Liver (tissue), 9 donors: ENCODE results near the gene ADNP. TPM values are rescaled to one million over a fixed set of nuclear protein-coding genes. Genes with fewer than 3 reads are reported as not detected.

Experiments used
- DNase-seq: peaks from one replicate; pipeline ENCODE4 v3.0.0-alpha.2; 2017; ENCODE audit warnings: low spot score
- H3K27ac ChIP-seq, 2 donors: one replicate each; pipeline ENCODE4 v1.7.0; 2013; ENCODE audit warnings: inconsistent platforms in 2 of 2, low read length in 2 of 2, control low read depth in 1 of 2, low read depth in 1 of 2, mild to moderate bottlenecking in 1 of 2
- H3K27me3 ChIP-seq, 4 donors: one replicate each; pipeline versions ENCODE4 v1.6.1 to v1.7.0; 2013; ENCODE audit warnings: low read length in 3 of 4, inconsistent platforms in 1 of 4, mild to moderate bottlenecking in 1 of 4, moderate library complexity in 1 of 4; ENCODE audit not compliant: control insufficient read depth in 4 of 4, insufficient read depth in 4 of 4
- H3K36me3 ChIP-seq, 4 donors: one replicate each; pipeline versions ENCODE4 v1.6.1 to v1.7.0; 2013; ENCODE audit warnings: low read length in 3 of 4, mild to moderate bottlenecking in 3 of 4, low read depth in 1 of 4, moderate library complexity in 1 of 4; ENCODE audit not compliant: control insufficient read depth in 4 of 4, insufficient read depth in 3 of 4
- H3K4me1 ChIP-seq, 4 donors: one replicate each; pipeline versions ENCODE4 v1.6.1 to v1.7.0; 2013; ENCODE audit warnings: low read length in 3 of 4, mild to moderate bottlenecking in 3 of 4, moderate library complexity in 1 of 4; ENCODE audit not compliant: control insufficient read depth in 4 of 4, insufficient read depth in 4 of 4
- H3K4me3 ChIP-seq, 3 donors: one replicate each; pipeline versions ENCODE4 v1.6.1 to v1.7.0; 2013; ENCODE audit warnings: low read length in 3 of 3, control low read depth in 1 of 3, low read depth in 1 of 3, mild to moderate bottlenecking in 1 of 3
- H3K9ac ChIP-seq, 2 donors: one replicate each; pipeline ENCODE4 v1.7.0; 2013; ENCODE audit warnings: low read length in 2 of 2, mild to moderate bottlenecking in 2 of 2, moderate library complexity in 2 of 2, control low read depth in 1 of 2, low read depth in 1 of 2
- H3K9me3 ChIP-seq, 4 donors: one replicate each; pipeline versions ENCODE4 v1.6.1 to v1.7.0; 2013; ENCODE audit warnings: low read length in 3 of 4; ENCODE audit not compliant: control insufficient read depth in 4 of 4
- EGR1 ChIP-seq, 2 donors: IDR thresholded peaks; 2 replicates each; pipeline ENCODE4 v1.6.1; 2016 to 2018; ENCODE audit warnings: antibody characterized with exemption in 2 of 2, low read depth in 2 of 2
- FOXA1 ChIP-seq: IDR thresholded peaks from 2 replicates; pipeline ENCODE4 v1.6.1; 2016; ENCODE audit warnings: antibody characterized with exemption
- FOXA2 ChIP-seq: IDR thresholded peaks from 2 replicates; pipeline ENCODE4 v1.6.1; 2016; ENCODE audit warnings: antibody characterized with exemption
- HNF4A ChIP-seq, 2 donors: conservative IDR thresholded peaks; 2 replicates each; pipeline ENCODE4 v1.6.1; 2016; ENCODE audit warnings: antibody characterized with exemption in 2 of 2, mild to moderate bottlenecking in 2 of 2
- HNF4G ChIP-seq: IDR thresholded peaks from 2 replicates; pipeline ENCODE4 v1.6.1; 2016; ENCODE audit warnings: antibody characterized with exemption
- JUND ChIP-seq, 2 donors: IDR thresholded peaks; 2 replicates each; pipeline ENCODE4 v1.6.1; 2016; ENCODE audit warnings: antibody characterized with exemption in 2 of 2
- NR2F2 ChIP-seq: IDR thresholded peaks from 2 replicates; pipeline ENCODE4 v1.6.1; 2016; ENCODE audit warnings: antibody characterized with exemption
- SP1 ChIP-seq: IDR thresholded peaks from 2 replicates; pipeline ENCODE4 v1.6.1; 2018; ENCODE audit warnings: antibody characterized with exemption, mild to moderate bottlenecking
- TAF1 ChIP-seq: conservative IDR thresholded peaks from 2 replicates; pipeline ENCODE4 v1.6.1; 2016; ENCODE audit warnings: antibody characterized with exemption, mild to moderate bottlenecking
- WGBS: extraction: QIAGEN DNeasy Blood & Tissue Kit; methylation state at CpG from one replicate; pipeline ENCODE4 v1.1.7; 2013; 5-methylcytosine and 5-hydroxymethylcytosine counted together
- polyA plus RNA-seq, 2 donors: library from polyadenylated mRNA; stranded (reverse) in 1 of 2; unstranded in 1 of 2; fragments of 200-250 nt in 1 of 2; fragments of >200 nt in 1 of 2; fragmentation: Nextera tagmentation in 1 of 2; extraction: Ambion mirVana in 1 of 2; gene quantifications; one replicate each; pipeline versions ENCODE4 v1.2.1 to v1.2.3, GENCODE V29; 2013 to 2015
- total RNA-seq, 2 donors: library from RNA; depleted of rRNA; stranded (reverse); fragments of >200 nt; gene quantifications; one replicate each; pipeline ENCODE4 v1.2.3, GENCODE V29; 2014
- TF ChIP-seq, protein P1 (sequence below): IDR thresholded peaks from 2 replicates; pipeline ENCODE4 v1.6.1; 2016; ENCODE audit warnings: antibody characterized with exemption
- TF ChIP-seq, protein P2 (sequence below): fragments of 150-350 bp; IDR thresholded peaks from 2 replicates; pipeline ENCODE4 v1.5.1; 2017; ENCODE audit warnings: improper control_type of control experiment, low read depth, low read length; ENCODE audit not compliant: missing input control
- TF ChIP-seq, protein P3 (sequence below): IDR thresholded peaks from 2 replicates; pipeline ENCODE4 v1.6.1; 2016; ENCODE audit warnings: antibody characterized with exemption
- TF ChIP-seq, protein P4 (sequence below): IDR thresholded peaks from 2 replicates; pipeline ENCODE4 v1.6.1; 2016; ENCODE audit warnings: antibody characterized with exemption, mild to moderate bottlenecking
- donor health status: healthy.
- donor health status: healthy.
- donor health status: healthy.
- donor health status: healthy.
- donor health status: healthy.

ADNP gene
- total and polyA plus RNA-seq, 4 donors, result 9.3 to 25.4 (median 20.1) TPM

DNA sequence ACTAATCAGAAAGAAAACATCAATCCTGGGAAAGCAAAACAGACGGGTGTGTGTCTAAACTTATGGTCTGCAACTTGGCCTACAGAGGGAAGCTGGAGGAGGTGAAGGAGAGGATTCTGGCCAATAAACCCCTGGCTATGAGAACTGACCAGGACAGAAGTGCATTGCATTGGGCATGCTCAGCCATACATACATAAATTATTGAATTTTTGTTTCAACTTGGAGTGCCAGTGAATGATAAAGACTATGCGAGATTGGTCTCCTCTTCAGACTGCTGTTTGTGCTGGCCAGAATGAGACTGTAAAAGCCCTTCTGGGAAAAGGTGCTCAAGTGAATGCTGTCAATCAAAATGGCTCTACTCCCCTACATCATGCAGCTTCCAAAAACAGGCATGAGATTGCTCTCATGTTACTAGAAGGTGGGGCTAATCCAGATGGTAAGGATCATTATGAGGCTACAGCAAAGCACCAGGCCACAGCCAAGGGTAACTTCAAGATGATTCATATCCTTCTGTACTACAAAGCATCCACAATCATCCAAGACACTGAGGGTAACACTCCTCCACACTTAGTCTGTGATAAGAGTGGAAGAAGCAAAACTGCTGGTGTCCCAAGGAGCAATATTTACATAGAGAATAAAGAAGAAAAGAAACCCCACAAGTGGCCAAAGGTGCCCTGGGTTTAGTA is 17.4 kb downstream of the ADNP start:
- H3K36me3 ChIP-seq, result no peaks in the 10 kb centered on the region
- DNase-seq, result no peak
- no peaks in the 10 kb centered on the region for H3K9me3 ChIP-seq
- H3K9ac ChIP-seq, result no peak overlapping the region
- 77% methylated on average over 2 of the region's 2 CpGs for WGBS
- H3K27ac ChIP-seq, result no peak overlapping the region
- no peaks in the 10 kb centered on the region for H3K27me3 ChIP-seq
- TF ChIP-seq JUND (IDR thresholded peaks at IDR 0.05), result no peak
- TF ChIP-seq, protein P1, sequence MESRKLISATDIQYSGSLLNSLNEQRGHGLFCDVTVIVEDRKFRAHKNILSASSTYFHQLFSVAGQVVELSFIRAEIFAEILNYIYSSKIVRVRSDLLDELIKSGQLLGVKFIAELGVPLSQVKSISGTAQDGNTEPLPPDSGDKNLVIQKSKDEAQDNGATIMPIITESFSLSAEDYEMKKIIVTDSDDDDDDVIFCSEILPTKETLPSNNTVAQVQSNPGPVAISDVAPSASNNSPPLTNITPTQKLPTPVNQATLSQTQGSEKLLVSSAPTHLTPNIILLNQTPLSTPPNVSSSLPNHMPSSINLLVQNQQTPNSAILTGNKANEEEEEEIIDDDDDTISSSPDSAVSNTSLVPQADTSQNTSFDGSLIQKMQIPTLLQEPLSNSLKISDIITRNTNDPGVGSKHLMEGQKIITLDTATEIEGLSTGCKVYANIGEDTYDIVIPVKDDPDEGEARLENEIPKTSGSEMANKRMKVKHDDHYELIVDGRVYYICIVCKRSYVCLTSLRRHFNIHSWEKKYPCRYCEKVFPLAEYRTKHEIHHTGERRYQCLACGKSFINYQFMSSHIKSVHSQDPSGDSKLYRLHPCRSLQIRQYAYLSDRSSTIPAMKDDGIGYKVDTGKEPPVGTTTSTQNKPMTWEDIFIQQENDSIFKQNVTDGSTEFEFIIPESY, result no peak
- TF ChIP-seq, protein P2, sequence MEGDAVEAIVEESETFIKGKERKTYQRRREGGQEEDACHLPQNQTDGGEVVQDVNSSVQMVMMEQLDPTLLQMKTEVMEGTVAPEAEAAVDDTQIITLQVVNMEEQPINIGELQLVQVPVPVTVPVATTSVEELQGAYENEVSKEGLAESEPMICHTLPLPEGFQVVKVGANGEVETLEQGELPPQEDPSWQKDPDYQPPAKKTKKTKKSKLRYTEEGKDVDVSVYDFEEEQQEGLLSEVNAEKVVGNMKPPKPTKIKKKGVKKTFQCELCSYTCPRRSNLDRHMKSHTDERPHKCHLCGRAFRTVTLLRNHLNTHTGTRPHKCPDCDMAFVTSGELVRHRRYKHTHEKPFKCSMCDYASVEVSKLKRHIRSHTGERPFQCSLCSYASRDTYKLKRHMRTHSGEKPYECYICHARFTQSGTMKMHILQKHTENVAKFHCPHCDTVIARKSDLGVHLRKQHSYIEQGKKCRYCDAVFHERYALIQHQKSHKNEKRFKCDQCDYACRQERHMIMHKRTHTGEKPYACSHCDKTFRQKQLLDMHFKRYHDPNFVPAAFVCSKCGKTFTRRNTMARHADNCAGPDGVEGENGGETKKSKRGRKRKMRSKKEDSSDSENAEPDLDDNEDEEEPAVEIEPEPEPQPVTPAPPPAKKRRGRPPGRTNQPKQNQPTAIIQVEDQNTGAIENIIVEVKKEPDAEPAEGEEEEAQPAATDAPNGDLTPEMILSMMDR, result no peak
- no peak for TF ChIP-seq HNF4G
- TF ChIP-seq EGR1 (IDR thresholded peaks at IDR 0.05; ENCODE audit: low read depth in 2 of 2), result no peak
- TF ChIP-seq FOXA1, result no peak
- no peak for TF ChIP-seq HNF4A (conservative IDR thresholded peaks at IDR 0.05)
- TF ChIP-seq, protein P3, sequence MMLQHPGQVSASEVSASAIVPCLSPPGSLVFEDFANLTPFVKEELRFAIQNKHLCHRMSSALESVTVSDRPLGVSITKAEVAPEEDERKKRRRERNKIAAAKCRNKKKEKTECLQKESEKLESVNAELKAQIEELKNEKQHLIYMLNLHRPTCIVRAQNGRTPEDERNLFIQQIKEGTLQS, result no peak
- TF ChIP-seq NR2F2, result no peak
- TF ChIP-seq, protein P4, sequence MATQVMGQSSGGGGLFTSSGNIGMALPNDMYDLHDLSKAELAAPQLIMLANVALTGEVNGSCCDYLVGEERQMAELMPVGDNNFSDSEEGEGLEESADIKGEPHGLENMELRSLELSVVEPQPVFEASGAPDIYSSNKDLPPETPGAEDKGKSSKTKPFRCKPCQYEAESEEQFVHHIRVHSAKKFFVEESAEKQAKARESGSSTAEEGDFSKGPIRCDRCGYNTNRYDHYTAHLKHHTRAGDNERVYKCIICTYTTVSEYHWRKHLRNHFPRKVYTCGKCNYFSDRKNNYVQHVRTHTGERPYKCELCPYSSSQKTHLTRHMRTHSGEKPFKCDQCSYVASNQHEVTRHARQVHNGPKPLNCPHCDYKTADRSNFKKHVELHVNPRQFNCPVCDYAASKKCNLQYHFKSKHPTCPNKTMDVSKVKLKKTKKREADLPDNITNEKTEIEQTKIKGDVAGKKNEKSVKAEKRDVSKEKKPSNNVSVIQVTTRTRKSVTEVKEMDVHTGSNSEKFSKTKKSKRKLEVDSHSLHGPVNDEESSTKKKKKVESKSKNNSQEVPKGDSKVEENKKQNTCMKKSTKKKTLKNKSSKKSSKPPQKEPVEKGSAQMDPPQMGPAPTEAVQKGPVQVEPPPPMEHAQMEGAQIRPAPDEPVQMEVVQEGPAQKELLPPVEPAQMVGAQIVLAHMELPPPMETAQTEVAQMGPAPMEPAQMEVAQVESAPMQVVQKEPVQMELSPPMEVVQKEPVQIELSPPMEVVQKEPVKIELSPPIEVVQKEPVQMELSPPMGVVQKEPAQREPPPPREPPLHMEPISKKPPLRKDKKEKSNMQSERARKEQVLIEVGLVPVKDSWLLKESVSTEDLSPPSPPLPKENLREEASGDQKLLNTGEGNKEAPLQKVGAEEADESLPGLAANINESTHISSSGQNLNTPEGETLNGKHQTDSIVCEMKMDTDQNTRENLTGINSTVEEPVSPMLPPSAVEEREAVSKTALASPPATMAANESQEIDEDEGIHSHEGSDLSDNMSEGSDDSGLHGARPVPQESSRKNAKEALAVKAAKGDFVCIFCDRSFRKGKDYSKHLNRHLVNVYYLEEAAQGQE, result no peak
- TF ChIP-seq FOXA2, result no peak
- H3K4me1 ChIP-seq, result peaks cover 3 to 25% (median 19%) of the 10 kb centered on the region in 4 donors
- H3K4me3 ChIP-seq, result no peak overlapping the region

DNA sequence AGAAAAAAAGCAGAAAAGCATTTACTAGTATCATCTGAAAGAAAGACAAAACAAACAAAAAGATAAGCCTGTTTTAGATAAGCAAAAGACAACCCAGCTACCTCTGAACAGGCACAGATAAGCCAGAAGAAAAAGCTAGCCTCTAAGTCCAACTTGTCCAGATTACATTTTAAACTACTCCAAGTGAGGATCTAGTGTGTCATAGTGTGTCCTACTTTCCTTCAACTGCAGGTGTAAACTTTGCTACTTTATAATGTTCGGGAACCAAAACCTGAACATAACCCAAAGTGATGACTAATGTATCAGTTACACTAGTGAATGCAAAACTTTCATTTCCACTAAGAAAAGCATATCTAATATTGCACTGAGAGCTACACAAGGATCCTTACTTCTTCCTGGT is 19.5 kb downstream of the ADNP start:
- peaks cover 4 to 9% (median 8%) of the 10 kb centered on the region in 4 donors for H3K4me1 ChIP-seq
- TF ChIP-seq, protein P3, result no peak
- no peak for TF ChIP-seq EGR1 (IDR thresholded peaks at IDR 0.05; ENCODE audit: low read depth in 2 of 2)
- no peak for TF ChIP-seq TAF1
- TF ChIP-seq SP1, result no peak
- no peaks in the 10 kb centered on the region for H3K9me3 ChIP-seq
- H3K36me3 ChIP-seq, result peaks cover 0 to 2% (median 0%) of the 10 kb centered on the region in 4 donors
- H3K9ac ChIP-seq, result no peak overlapping the region
- DNase-seq, result no peak
- no peak overlapping the region for H3K4me3 ChIP-seq
- H3K27ac ChIP-seq, result no peak overlapping the region
- WGBS, result 35% methylated on average over 1 of the region's 1 CpG
- H3K27me3 ChIP-seq, result no peaks in the 10 kb centered on the region
